Activated CD4-positive, alpha-beta T cell treated with anti-CD3 and anti-CD28 coated beads for 48 hours (primary cell): ENCODE measurements around the gene GTPBP3.
"Not testable (repeated sequence)": the region's sequence is repeated elsewhere in the genome, so short reads cannot be mapped to it uniquely, and the experiment has no call there.

Experiments
- DNase-seq: peaks from one replicate; pipeline ENCODE4 v3.0.0-alpha.2; 2020

GTPBP3 gene

GRCh38 chr19:17336872-17337674 lies at the start of gene GTPBP3:
Gene GTPBP3 (plus strand): TSS chr19:17337553. CDS start chr19:17337612, 59 bp downstream.
- DNase-seq, result peak; percentile 98

- DNase-seq, result peak; percentile 82
Observed at GRCh38 chr19:17289489-17289888, 47.9 kb upstream of the GTPBP3 start.

- peak; percentile 87 for DNase-seq
Observed at GRCh38 chr19:17292301-17293074, 44.9 kb upstream of the GTPBP3 start.

- DNase-seq, result no peak
Observed at GRCh38 chr19:17293605-17294004, 43.7 kb upstream of the GTPBP3 start.

GRCh38 chr19:17294051-17294891 lies 43.1 kb upstream of the GTPBP3 start:
- peak; percentile 83 for DNase-seq

- DNase-seq, result not testable (repeated sequence)
Observed at GRCh38 chr19:17295551-17295950, 41.8 kb upstream of the GTPBP3 start.

- DNase-seq, result no peak
Observed at GRCh38 chr19:17296273-17296672, 41.1 kb upstream of the GTPBP3 start.

GRCh38 chr19:17296976-17297375 lies 40.4 kb upstream of the GTPBP3 start:
- DNase-seq, result no peak

GRCh38 chr19:17300992-17301619 lies 36.2 kb upstream of the GTPBP3 start:
- DNase-seq, result no peak

- DNase-seq, result no peak
Observed at GRCh38 chr19:17302391-17303166, 34.8 kb upstream of the GTPBP3 start.

GRCh38 chr19:17303167-17303939 lies 34.0 kb upstream of the GTPBP3 start, which contains the start of gene ABHD8:
Gene ABHD8 (minus strand): TSS chr19:17303425. CDS start chr19:17301616, 1,809 bp downstream.
- peak; percentile 97 for DNase-seq

- DNase-seq, result no peak
Observed at GRCh38 chr19:17303940-17304267, 33.4 kb upstream of the GTPBP3 start.

GRCh38 chr19:17304386-17305215 lies 32.8 kb upstream of the GTPBP3 start:
- no peak for DNase-seq

- no peak for DNase-seq
Observed at GRCh38 chr19:17305216-17305516, 32.2 kb upstream of the GTPBP3 start.

- peak; percentile 97 for DNase-seq
Observed at GRCh38 chr19:17305517-17306284, 31.7 kb upstream of the GTPBP3 start, which contains the start of gene MRPL34. Gene MRPL34 (plus strand): TSS chr19:17305872. CDS start chr19:17305893, 21 bp downstream.

GRCh38 chr19:17306285-17306714 lies 31.1 kb upstream of the GTPBP3 start:
- no peak for DNase-seq

GRCh38 chr19:17307876-17308377 lies 29.4 kb upstream of the GTPBP3 start:
- no peak for DNase-seq

GRCh38 chr19:17309198-17309964 lies 28.0 kb upstream of the GTPBP3 start, which contains the start of gene DDA1:
Gene DDA1 (plus strand): TSS chr19:17309563. CDS start chr19:17309655, 92 bp downstream.
- peak; percentile 99 for DNase-seq
